SIG-M5 treated with dmso at 0.1 percent for 504 hours (cell line): ENCODE results near the gene SLC6A9.

ENCODE experiments used
- DNase-seq: peaks from one replicate; lab custom pipeline; 2025; ENCODE audit not compliant: unreplicated experiment; lab: John Stamatoyannopoulos, UW

The SLC6A9 gene

DNA sequence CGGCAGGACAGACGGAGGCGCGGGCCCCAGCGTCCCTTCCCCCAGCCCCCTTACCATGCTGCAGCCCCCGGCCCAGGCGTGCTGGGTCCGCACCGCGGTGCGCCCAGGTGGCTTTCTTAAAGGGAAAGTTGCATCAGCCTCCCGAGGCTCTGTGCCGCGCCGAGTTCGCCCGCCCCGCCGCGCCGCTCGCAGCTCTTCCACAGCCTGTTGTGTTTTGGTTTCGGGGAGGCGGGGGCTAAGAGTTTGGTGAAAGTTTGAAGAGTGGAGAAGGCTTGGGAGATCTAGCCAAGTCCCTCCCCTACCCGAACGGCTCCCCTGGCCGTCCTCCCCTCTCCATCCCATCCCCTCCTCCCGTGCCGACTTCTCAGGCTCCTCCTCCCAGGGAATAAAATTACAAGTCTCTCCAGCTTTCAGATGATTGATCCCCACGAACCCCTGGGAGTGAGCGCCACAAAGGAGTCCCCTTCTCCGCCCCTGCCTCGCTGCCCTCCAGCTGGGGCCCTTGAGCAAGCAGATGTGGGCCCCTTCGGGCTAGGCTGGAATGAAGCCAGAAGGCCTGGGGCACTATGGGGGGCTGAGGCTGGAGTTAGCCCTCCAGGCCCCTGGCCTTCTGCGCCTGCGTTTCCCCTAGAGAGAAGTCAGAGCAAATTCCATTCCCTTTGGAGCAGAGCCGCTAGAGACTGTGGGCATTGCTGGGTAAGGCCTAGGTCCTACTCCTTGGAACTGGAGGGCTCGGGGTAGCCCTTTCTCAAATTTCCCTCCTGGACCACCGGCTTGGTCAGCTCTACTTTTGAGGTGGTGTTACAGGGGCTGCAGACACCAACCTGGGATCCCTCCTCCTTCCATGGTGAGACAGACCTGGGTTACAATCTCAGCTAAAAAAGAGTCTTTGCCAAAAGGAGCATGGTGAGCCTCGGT is at the start of gene SLC6A9:
Gene SLC6A9, minus strand, starts transcription at position 211 of the 918 bp plus-strand sequence. CDS start 7,185 bp downstream, outside the sequence.
- no peak for DNase-seq

DNA sequence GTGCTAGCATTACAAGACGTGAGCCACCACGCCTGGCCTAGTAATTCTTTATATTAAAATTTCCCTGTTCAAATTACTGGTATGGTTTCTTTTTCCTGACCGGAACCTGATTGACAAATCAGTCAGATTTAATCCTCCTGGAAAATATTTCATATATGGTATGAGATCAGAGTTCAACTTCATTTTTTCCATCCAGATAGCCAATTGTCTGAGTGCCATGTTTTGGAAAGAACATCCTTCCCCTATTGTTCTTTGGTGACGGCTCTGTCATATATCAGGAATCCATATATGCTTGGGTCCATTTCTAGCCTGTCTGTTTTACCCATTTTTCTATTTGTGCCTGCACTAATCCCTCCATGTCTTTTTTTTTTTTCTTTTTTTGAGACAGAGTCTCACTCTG is 48.3 kb upstream of the SLC6A9 start:
- DNase-seq, result no peak

DNA sequence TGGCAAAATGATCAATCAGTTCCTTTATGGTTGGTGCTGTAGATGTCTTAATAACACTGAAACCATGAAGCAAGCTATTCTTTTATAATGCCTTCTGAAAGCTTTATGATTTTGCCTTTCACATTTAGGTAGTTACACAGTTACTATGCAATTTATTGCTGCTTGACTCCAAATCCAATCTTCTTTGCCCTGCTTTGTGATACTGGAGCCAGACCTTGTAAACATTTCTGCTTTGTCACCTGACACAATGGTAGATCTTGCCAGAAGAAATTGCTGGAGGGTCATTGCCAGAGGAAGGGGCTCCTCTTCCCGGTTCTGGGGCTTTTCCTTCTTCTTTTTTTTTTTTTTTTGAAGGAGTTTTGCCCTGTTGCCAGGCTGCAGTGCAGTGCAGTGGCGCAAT is 46.8 kb upstream of the SLC6A9 start:
- no peak for DNase-seq

DNA sequence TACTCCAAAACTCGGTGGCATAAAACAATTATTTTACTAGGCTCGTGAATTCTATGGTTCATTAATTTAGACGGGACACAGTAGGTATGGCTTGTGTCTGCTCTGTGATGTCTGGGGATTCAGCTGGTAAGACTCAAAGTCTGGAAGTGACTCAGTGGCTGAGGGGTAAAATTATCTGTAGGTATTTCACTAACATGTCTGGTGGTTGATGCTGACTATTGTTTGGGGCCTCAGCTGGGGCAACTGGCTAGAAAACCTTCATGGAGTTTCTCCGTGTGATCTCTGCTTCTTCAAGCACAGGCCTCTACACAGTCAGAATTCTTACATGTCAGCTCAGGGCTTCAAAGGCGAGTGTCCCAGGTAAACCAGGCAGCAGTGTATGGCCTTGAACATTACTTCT is 46.2 kb upstream of the SLC6A9 start:
- no peak for DNase-seq

DNA sequence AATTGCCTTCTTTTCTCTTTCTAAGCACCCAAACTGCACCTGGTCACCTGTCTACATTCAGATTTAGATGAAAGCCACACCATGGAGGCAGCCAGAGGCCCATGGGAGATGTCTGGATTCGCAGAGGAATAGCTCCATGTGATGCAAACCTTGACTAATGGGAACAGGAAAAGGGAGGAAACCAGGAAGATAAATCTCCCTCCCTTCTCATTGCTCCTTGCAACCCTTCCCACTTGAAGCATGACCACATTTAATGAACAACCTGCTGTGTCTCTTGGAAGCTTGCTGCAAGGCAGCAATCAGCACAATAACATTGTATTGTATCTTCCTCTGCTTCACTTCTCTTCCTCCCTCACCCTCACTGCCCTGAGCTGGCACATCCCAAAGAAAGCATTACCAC is 44.8 kb upstream of the SLC6A9 start:
- DNase-seq, result no peak

DNA sequence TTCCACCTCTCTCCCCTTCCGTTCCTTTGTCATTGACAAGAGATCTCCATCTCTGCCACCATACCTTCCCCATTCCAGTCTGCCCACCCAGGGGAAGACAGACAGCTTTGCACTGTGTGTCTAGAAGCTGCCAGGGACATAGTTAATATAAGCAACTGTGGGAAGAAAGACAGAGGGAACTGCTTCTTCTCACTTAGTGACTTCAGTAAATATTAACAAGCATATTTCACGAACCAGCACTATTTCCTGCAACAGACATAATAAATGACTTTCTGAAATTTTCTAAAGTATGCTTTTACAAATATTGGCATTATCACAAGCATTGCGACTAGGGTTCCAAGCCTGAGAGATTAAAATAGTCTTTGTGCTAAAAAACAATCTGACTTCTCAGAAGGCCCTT is 43.2 kb upstream of the SLC6A9 start:
- DNase-seq, result no peak

DNA sequence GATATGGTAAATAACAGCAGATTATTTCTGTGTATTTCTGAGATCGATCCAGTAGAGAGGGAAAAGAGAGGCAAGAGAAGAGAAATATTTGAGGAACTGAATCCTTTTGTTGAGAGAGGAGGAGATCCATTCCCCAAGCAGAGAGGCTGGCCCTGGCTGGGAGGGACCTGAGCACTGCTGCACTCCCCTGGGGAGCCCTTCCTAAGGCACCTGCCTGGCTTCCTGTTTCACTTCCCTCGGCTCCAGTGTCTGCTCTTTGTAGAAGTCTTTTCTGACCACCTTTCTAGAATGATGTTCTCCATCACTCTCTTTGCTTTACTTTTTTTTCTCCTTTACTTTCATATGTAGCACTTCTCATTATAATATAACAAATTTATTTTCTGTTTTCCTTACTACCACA is 42.3 kb upstream of the SLC6A9 start:
- DNase-seq, result peak; percentile 39

DNA sequence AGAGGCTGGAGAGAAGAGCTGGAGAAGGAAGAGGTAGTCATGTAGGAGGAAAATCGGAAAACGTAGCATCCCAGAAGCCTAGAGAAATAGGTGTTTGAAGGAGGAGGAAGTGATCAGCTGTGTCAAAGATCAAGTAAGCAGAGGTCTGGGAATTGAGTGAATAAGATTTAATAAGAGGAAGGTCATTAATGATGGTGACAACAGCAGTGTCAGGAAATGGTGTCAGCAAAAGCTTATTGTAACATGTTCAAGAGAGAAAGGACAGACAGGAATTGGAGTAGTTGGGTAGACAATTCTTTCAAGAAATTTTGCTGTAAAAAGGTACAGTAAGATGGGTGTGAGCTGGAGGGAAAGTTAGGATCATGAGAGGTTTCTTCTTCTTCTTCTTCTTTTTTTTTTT is 41.6 kb upstream of the SLC6A9 start:
- DNase-seq, result no peak

DNA sequence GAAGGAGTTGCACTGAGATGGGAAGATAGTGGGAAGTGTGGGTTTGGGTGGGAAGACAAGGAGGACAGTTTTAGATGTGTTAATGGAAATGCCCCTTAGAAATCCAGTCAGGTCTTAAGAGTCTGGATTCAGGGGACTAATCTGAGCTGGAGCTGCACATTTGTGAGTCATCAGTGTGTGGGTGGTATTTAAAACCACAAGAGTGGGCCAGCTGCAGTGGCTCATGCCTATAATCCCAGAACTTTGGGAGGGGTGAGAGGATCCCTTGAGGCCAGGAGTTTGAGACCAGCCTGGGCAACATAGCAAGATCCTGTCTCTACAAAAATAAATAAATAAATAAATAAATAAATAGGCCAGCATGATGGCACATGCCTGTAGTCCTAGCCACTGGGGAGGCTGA is 40.9 kb upstream of the SLC6A9 start:
- peak; percentile 34 for DNase-seq

DNA sequence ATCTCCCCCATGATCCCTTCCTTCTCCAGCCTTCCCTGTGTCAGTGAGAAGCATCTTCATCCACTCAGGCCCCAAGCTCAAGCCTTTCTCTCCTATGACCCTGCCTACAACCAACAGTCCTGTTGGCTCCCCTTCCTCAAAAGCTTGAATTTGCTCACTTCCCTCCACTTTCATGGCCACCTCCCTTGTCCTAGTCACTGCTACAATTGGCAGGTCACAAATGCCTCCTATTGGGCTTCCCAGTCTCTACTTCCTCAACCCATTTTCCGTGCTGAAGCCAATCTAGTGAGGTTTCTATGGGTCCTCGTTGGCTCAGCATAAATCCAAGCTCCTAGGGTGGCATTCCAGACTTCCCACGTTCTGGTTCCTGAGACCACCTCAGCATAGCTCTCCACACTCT is 40.2 kb upstream of the SLC6A9 start:
- DNase-seq, result no peak

DNA sequence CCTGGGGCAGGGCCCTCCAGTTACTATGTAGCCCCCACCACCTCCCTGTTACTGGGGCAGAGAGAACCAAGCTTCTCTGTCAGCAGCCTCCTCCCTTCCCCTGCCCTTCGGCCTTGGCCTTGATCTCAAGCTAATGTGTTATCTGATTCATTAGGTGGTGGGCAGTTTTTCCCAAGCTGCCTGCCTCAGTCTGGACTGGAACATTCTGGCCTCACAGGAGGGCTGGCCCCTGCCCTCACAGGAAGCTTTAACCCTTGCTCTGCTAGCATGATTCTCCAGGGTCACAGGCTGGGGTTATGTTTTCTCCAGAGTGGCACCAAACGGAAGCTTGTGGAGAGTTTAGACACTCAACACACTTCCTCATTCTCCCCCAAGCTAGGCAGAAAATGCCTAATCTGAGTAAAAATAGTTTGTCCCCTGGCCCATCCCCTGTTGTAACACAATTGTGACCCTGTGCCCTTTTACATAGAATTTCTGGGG is 37.2 kb upstream of the SLC6A9 start:
- DNase-seq, result peak; percentile 82

DNA sequence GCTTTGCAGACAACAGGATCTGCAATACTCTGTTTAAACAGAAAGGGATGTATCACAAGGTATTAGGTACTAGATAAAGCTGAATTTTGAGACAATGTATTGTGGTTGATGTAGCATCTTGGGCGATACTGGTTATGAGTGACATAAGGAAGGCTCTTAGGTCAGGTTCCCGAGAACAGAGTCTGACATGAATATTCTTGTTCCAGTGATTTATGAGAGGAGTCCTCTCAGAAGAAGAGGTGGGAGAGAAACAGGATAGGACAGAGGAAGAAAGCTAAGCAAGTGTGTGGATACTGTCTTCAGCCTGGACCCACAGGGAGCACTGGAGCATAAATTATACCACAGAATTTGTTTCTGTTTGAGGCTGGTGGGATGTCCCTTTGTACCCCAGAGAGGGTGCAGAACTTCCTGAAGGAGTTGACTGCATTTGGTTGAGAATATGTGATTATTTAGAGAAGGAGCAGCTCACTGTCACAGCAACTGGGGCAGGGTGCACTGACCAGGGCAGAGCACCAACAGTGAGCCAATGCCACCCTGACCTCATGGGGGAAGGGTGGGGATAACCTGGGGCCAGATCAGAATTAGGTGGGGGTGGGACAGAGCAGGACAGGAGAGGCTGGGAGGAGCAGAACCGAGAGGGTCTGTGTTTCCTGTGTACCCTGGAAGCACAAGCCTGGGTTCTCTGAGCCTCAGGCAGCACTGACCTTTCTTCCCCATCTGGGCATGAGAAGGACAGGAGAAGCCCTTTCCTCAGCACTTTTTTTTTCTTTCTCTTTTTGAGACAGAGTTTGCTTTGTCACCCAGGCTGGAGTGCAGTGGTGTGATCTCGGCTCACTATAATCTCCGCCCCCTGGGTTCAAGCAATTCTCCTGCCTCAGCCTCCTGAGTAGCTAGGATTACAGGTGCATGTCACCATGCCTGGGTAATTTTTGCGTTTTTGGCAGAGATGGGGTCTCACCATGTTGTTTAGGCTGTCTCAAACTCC is 36.3 kb upstream of the SLC6A9 start:
- no peak for DNase-seq

DNA sequence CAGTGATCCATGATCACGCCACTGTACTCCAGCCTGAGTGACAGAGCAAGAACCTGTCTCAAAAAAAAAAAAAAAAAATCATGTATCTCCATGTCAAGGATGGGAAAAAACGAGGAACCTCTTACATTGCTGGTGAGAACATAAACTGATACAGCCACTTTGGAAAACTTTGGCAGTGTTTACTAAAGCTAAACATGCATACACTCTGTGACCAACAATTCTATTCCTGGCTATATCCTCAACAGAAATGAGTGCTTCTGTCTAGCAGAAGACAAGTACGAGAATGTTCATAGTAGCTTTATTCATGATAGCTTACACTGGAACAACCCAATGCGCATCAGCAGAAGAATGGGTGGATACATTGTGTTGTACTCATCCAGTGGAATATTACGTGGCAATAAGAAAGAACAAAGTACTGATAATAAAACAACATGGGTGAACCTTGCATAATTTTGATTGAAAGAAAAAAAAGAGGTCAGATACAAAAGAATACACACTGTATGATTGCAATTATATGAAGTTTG is 31.5 kb upstream of the SLC6A9 start:
- DNase-seq, result no peak

DNA sequence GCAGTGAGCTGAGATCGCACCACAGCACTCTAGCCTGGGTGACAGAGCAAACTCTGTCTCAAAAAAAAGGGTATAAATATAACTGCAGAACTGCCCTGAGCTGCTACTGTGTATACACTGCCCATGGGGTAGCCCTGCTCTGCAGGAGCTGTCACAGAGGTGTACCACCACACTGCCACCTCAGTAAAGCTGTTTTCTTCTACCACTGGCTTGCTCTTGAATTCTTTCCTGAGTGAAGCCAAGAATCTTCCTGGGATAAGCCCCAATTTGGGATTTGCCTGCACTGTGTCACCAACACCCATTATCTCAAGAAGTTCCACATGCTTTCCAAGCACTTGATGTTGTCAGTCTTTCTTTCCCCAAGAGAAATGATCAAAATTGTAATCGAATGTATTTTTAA is 30.6 kb upstream of the SLC6A9 start:
- DNase-seq, result no peak

DNA sequence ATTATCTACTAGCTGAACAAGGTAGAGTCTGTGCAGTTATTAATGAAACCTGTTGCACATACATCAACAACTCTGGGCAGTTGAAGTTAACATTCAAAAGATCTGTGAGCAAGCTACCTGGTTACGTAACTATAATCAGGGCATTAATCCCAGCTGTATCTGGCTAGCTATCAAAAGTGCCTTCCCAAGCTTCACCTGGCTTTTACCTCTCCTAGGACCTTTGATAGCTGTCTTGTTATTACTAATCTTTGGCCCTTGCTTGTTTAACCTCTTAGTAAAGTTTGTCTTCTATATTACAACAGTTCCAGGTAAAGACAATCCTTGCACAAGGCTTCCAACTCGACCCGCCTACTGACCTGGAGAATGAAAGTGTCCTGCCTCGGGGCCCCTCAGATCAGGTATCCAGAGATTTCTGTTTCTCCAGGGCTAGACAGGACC is 29.6 kb upstream of the SLC6A9 start:
- DNase-seq, result no peak

DNA sequence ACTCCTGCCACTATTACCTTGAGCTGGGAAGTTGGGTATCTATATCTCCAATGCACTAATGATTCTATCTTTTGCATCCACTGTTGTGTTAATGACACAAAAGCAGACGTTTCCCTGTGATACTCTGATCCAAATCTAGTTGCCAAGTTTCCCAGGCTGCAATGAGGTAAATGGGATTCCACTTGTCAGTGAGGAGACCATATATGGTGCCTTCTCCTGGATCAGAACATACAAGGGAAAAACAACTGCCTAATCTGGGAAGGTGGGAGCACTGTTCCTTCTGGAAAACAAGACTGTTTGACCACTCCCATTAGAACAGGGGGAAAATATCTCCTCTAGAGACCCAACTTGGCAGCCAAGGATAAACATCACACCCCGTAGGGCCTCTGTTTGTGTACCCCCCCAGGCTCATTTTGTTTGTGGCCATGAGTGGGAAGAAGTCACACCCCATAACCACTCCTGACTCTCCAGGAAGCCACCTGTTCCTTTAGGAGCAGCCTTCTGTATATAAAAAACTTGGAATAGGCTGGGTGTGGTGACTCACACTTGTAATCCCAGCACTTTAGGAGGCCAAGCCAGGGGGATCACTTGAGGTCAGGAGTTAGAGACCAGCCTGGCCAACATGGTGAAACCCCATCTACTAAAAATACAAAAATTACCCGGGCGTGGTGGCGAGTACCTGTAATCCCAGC is 28.5 kb upstream of the SLC6A9 start:
- no peak for DNase-seq

DNA sequence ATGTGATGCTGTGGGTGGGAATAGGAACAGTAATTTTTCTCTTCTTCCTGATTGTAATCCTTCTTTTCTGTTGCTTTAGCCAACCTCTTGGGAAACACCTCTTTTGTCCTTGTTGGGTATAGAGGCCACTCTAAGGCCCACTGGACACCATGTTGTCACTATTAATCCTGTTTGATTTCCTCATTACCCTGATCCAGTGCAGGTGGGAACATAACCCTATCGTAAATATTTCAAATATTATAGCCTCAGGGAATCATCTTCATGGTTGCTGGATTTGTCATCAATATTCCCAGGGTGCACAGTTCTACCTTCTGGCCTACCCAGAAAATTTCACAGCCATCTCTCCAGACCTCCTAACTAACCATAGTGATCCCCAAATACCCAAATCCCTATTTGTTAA is 27.9 kb upstream of the SLC6A9 start:
- DNase-seq, result no peak

DNA sequence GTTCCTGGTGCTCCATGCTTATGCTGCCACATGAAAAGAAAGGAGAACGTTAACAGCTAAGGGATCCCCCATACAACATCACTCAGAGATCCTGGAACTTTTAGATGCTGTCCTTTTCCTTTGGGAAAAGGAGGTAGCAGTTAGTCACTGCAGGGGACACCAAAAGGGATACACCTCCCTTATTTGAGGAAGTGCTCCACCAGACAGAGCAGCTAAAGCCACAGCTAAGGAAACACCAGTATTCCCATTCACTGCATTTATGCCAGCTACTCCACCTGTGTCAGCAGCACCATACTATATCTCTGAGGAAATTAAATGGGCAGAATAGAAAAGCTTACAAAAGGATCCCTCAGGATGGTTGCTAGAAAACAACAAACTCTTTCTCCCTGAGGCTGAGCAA is 26.0 kb upstream of the SLC6A9 start:
- no peak for DNase-seq

DNA sequence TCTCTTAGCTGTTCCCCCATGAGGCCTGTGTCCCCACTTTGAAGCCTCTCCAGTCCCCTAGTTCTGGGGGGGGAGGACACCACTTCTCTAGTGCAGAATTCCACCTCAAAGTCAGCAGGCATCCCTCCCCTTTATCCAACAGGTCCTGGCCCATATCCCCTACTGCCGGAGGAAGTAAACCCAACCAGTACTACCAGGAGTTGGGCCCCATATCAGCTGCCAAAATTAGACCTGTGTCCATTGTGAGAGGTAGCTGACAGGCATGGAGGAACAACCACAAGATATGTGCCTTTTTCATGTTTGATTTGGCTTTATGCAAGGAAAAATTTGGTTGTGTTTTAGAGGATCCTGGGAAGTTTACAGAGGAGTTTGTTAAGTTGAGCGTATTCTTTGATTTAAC is 22.1 kb upstream of the SLC6A9 start:
- DNase-seq, result no peak

DNA sequence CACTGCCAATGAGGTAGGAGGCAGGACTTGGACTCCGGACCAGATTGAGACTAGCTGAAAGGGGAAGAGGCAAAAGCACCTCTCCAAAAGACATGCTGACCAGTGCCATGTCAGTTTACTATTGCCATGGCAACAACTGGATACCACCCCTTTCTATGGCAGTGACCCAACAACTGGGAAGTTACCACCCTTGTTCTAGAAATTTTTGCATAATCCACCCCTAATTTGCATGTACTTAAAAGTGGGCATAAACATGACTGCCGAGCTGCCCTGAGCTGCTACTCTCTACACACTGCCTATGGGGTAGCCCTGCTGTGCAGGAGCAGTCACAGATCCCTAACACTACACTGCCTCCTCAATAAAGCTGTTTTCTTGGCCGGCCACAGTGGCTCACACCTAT is 19.0 kb upstream of the SLC6A9 start:
- no peak for DNase-seq

DNA sequence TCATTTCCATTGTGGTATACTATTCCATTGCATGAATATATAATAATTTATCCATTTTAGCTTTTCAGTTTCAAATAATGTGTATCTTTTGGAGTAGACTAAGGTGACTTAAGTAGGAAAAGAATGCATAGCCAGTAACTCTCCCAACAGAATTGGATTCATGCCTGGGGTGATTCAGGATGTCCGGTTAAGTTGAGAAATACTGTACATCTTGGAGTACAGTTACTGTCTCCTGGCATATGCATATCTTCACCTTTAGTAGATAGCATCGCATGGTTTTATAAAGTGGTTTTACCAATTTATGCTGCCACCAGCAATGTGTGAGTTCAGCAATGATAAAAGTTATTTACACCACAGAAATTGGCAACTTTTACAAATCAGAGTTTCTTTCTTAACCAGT is 18.6 kb upstream of the SLC6A9 start:
- DNase-seq, result no peak
